ENCODE results near the gene MYL6B. TPM values are rescaled to one million over a fixed set of nuclear protein-coding genes. Genes with fewer than 3 reads are reported as not detected.

MYL6B gene
- total RNA-seq, result 10 to 100 TPM; 68.6 to 70.0 TPM
- polyA plus RNA-seq, result 6.2 TPM

- Histone ChIP-seq H3K36me3 (ENCODE audit: insufficient read depth, low read length) (no peaks in the 10 kb centered on the region), H3K4me3 (ENCODE audit: low read length) (peak within 1 kb of the TSS; percentile 60), H3K27me3 (ENCODE audit: insufficient read depth, low read length, poor library complexity, severe bottlenecking) (no peaks in the 10 kb centered on the region), H3K27ac (ENCODE audit: low read depth, low read length) (peak within 1 kb of the TSS; percentile 80), H3K9me3 (ENCODE audit: low read length) (no peaks in the 10 kb centered on the region), H3K4me1 (ENCODE audit: insufficient read depth, low read length) (peaks cover 27% of the 10 kb centered on the region)
- Mint-ChIP-seq H3K4me3 (peak within 1 kb of the TSS; percentile 89 to 98 (median 91)), H3K36me3 (peaks cover 0 to 6% (median 2%) of the 10 kb centered on the region in 3 donors), H3K27ac (peak within 1 kb of the TSS; percentile 94 to 98 (median 97)), H3K27me3 (no peaks in the 10 kb centered on the region), H3K9me3 (no peaks in the 10 kb centered on the region), H3K4me1 (peaks cover 31 to 36% (median 33%) of the 10 kb centered on the region in 3 donors)
- CTCF ChIA-PET, result interaction anchor here (0.8 to 1.8 kb wide), 10 partner anchors 10 to 312 kb away, joined by 3 to 22 read pairs (median 4); partner anchors contain the start of genes ESYT1, SMARCC2 and ZC3H10
- POLR2A ChIA-PET, result interaction anchor here (0.6 to 1.7 kb wide), 11 partner anchors 10 to 222 kb away, joined by 3 to 19 read pairs (median 5); partner anchors contain the start of genes ESYT1, PA2G4, RPL41 and SMARCC2
- DNase-seq, result peak; percentile 84 to 94 (median 87)
Measured at GRCh38 chr12:56152132-56152755, at the start of gene MYL6B. Gene MYL6B (plus strand): TSS chr12:56152587. CDS start chr12:56153919, 1,332 bp downstream.

GRCh38 chr12:56102683-56103065 is 49.7 kb upstream of the MYL6B start:
- POLR2A ChIA-PET, result interaction anchor here (2.2 to 4.6 kb wide), 3 partner anchors 14 to 25 kb away, joined by 9 to 115 read pairs (median 23); partner anchors contain the start of genes ERBB3, ESYT1, RPL41 and ZC3H10
- peak overlapping the region; percentile 95 to 99 (median 98) for H3K27ac Mint-ChIP-seq
- no peaks in the 10 kb centered on the region for H3K27me3 Mint-ChIP-seq
- Histone ChIP-seq H3K27me3 (ENCODE audit: insufficient read depth, low read length, poor library complexity, severe bottlenecking) (no peaks in the 10 kb centered on the region), H3K36me3 (ENCODE audit: insufficient read depth, low read length) (peaks cover 12% of the 10 kb centered on the region), H3K27ac (ENCODE audit: low read depth, low read length) (peak overlapping the region; percentile 82), H3K4me3 (ENCODE audit: low read length) (peak overlapping the region; percentile 79), H3K9me3 (ENCODE audit: low read length) (no peaks in the 10 kb centered on the region), H3K4me1 (ENCODE audit: insufficient read depth, low read length) (peaks cover 40% of the 10 kb centered on the region)
- no peak for DNase-seq
- CTCF ChIA-PET, result interaction anchor here (0.6 to 8.4 kb wide), 8 partner anchors 15 to 233 kb away, joined by 3 to 89 read pairs (median 5); partner anchors contain the start of genes ESYT1, RPL41, SMARCC2 and ZC3H10
- no peaks in the 10 kb centered on the region for H3K9me3 Mint-ChIP-seq
- H3K4me1 Mint-ChIP-seq, result peaks cover 61 to 68% (median 62%) of the 10 kb centered on the region in 3 donors
- peak overlapping the region; percentile 97 to 100 (median 98) for H3K4me3 Mint-ChIP-seq
- peaks cover 0 to 26% (median 4%) of the 10 kb centered on the region in 3 donors for H3K36me3 Mint-ChIP-seq

GRCh38 chr12:56103066-56103711 is 49.2 kb upstream of the MYL6B start:
- H3K27me3 ChIP-seq (ENCODE audit: insufficient read depth, low read length, poor library complexity, severe bottlenecking), result no peaks in the 10 kb centered on the region
- no peaks in the 10 kb centered on the region for H3K9me3 ChIP-seq (ENCODE audit: low read length)
- peaks cover 17% of the 10 kb centered on the region for H3K36me3 ChIP-seq (ENCODE audit: insufficient read depth, low read length)
- peak overlapping the region; percentile 79 for H3K4me3 ChIP-seq (ENCODE audit: low read length)
- no peaks in the 10 kb centered on the region for H3K9me3 Mint-ChIP-seq
- ChIA-PET CTCF (interaction anchor here (0.9 to 8.4 kb wide), 8 partner anchors 15 to 128 kb away, joined by 3 to 89 read pairs (median 6); partner anchors contain the start of genes ESYT1, RPL41, SMARCC2 and ZC3H10), POLR2A (interaction anchor here (0.6 to 4.6 kb wide), 9 partner anchors 14 to 1000 kb away, joined by 4 to 115 read pairs (median 10); partner anchors contain the start of genes ERBB3, ESYT1, RAB5B and RNF41)
- peak overlapping the region; percentile 97 to 100 (median 98) for H3K4me3 Mint-ChIP-seq
- DNase-seq, result peak in 2 of 5 donors; percentile 51 to 69
- peaks cover 61 to 68% (median 62%) of the 10 kb centered on the region in 3 donors for H3K4me1 Mint-ChIP-seq
- peak overlapping the region; percentile 95 to 99 (median 98) for H3K27ac Mint-ChIP-seq
- H3K27me3 Mint-ChIP-seq, result no peaks in the 10 kb centered on the region
- peak overlapping the region; percentile 82 for H3K27ac ChIP-seq (ENCODE audit: low read depth, low read length)
- peaks cover 40% of the 10 kb centered on the region for H3K4me1 ChIP-seq (ENCODE audit: insufficient read depth, low read length)
- peaks cover 0 to 31% (median 4%) of the 10 kb centered on the region in 3 donors for H3K36me3 Mint-ChIP-seq

- Histone ChIP-seq H3K9me3 (ENCODE audit: low read length) (no peaks in the 10 kb centered on the region), H3K4me1 (ENCODE audit: insufficient read depth, low read length) (peaks cover 40% of the 10 kb centered on the region), H3K27me3 (ENCODE audit: insufficient read depth, low read length, poor library complexity, severe bottlenecking) (no peaks in the 10 kb centered on the region), H3K27ac (ENCODE audit: low read depth, low read length) (peak overlapping the region; percentile 82), H3K4me3 (ENCODE audit: low read length) (peak overlapping the region; percentile 79), H3K36me3 (ENCODE audit: insufficient read depth, low read length) (peaks cover 22% of the 10 kb centered on the region)
- no peaks in the 10 kb centered on the region for H3K27me3 Mint-ChIP-seq
- H3K36me3 Mint-ChIP-seq, result peaks cover 0 to 37% (median 4%) of the 10 kb centered on the region in 3 donors
- peak overlapping the region; percentile 97 to 100 (median 98) for H3K4me3 Mint-ChIP-seq
- ChIA-PET POLR2A (interaction anchor here (0.6 to 4.6 kb wide), 16 partner anchors 13 to 999 kb away, joined by 3 to 115 read pairs (median 6); partner anchors contain the start of genes CNPY2, CS, ERBB3 and ESYT1), CTCF (interaction anchor here (0.6 to 8.4 kb wide), 13 partner anchors 14 to 286 kb away, joined by 3 to 89 read pairs (median 4); partner anchors contain the start of genes ESYT1, ORMDL2, RPL41 and SMARCC2)
- peaks cover 61 to 68% (median 62%) of the 10 kb centered on the region in 3 donors for H3K4me1 Mint-ChIP-seq
- no peak for DNase-seq
- H3K27ac Mint-ChIP-seq, result peak overlapping the region; percentile 95 to 99 (median 98)
- no peaks in the 10 kb centered on the region for H3K9me3 Mint-ChIP-seq
Measured at GRCh38 chr12:56103823-56104108, 48.6 kb upstream of the MYL6B start.

GRCh38 chr12:56104109-56104814 is 48.1 kb upstream of the MYL6B start, which contains the start of gene PA2G4:
Gene PA2G4 (plus strand): TSS chr12:56104559. CDS start chr12:56104738, 179 bp downstream.
- peak within 1 kb of the TSS; percentile 95 to 99 (median 98) for H3K27ac Mint-ChIP-seq
- CTCF ChIA-PET, result interaction anchor here (0.6 to 8.4 kb wide), 13 partner anchors 14 to 286 kb away, joined by 3 to 89 read pairs (median 4); partner anchors contain the start of genes ESYT1, ORMDL2, RPL41 and SMARCC2
- H3K4me3 ChIP-seq (ENCODE audit: low read length), result peak within 1 kb of the TSS; percentile 79
- no peaks in the 10 kb centered on the region for H3K9me3 Mint-ChIP-seq
- peaks cover 0 to 41% (median 4%) of the 10 kb centered on the region in 3 donors for H3K36me3 Mint-ChIP-seq
- peak within 1 kb of the TSS; percentile 97 to 100 (median 98) for H3K4me3 Mint-ChIP-seq
- H3K4me1 Mint-ChIP-seq, result peaks cover 61 to 68% (median 62%) of the 10 kb centered on the region in 3 donors
- DNase-seq, result peak; percentile 90 to 98 (median 96)
- H3K27ac ChIP-seq (ENCODE audit: low read depth, low read length), result peak within 1 kb of the TSS; percentile 82
- peaks cover 26% of the 10 kb centered on the region for H3K36me3 ChIP-seq (ENCODE audit: insufficient read depth, low read length)
- H3K27me3 Mint-ChIP-seq, result no peaks in the 10 kb centered on the region
- peaks cover 40% of the 10 kb centered on the region for H3K4me1 ChIP-seq (ENCODE audit: insufficient read depth, low read length)
- no peaks in the 10 kb centered on the region for H3K27me3 ChIP-seq (ENCODE audit: insufficient read depth, low read length, poor library complexity, severe bottlenecking)
- H3K9me3 ChIP-seq (ENCODE audit: low read length), result no peaks in the 10 kb centered on the region
- POLR2A ChIA-PET, result interaction anchor here (0.6 to 4.6 kb wide), 15 partner anchors 13 to 365 kb away, joined by 3 to 115 read pairs (median 6); partner anchors contain the start of genes CNPY2, CS, ERBB3 and ESYT1

DNA sequence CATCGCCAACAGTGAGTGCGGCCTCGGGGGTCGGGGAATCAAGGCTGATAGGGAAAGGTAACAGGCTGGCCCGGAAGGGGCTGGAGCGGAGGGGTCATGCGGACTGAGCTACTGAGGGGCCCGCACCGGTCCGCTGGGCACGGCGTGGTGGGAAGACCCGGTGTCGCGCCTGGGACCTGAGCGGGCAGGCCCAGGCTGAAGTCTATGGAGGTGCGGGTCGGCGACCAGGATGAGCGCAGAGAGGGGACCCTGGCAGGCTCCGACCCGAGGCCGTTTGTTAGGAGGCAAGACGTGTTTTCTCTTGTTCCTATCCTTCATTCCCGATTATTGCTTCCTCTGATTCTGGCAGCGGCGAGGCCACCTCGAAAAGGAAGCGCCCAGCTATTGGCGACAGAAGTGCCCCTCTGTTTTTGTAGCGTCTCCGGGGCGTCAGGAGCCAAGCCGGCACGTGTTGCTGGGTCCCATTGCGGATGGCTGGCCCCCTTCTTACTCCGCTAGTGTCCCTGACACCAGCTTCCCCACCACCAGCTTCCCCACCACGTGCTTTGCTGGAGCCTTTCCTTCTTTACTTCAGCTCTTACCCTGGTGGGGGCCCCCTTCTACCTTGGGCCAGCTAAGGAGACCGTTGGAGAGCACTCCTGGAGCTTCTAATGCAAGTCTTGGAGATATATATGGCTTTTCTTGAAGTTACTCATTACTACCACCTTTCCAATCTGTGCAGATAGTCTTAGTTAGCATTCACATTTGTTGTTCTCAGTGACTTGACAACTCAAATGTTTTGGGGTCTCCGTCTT is 47.4 kb upstream of the MYL6B start:
- Mint-ChIP-seq H3K27me3 (no peaks in the 10 kb centered on the region), H3K27ac (peak overlapping the region; percentile 95 to 99 (median 98)), H3K9me3 (no peaks in the 10 kb centered on the region), H3K4me1 (peaks cover 56 to 64% (median 59%) of the 10 kb centered on the region in 3 donors), H3K4me3 (peak overlapping the region; percentile 97 to 100 (median 98)), H3K36me3 (peaks cover 0 to 47% (median 7%) of the 10 kb centered on the region in 3 donors)
- H3K4me1 ChIP-seq (ENCODE audit: insufficient read depth, low read length), result peaks cover 40% of the 10 kb centered on the region
- H3K27me3 ChIP-seq (ENCODE audit: insufficient read depth, low read length, poor library complexity, severe bottlenecking), result no peaks in the 10 kb centered on the region
- ChIA-PET POLR2A (interaction anchor here (0.6 to 4.6 kb wide), 14 partner anchors 12 to 364 kb away, joined by 3 to 115 read pairs (median 6); partner anchors contain the start of genes CNPY2, CS, ERBB3 and ESYT1), CTCF (interaction anchor here (0.9 to 8.4 kb wide), 9 partner anchors 13 to 367 kb away, joined by 3 to 89 read pairs (median 4); partner anchors contain the start of genes RPL41 and ZC3H10)
- no peaks in the 10 kb centered on the region for H3K9me3 ChIP-seq (ENCODE audit: low read length)
- H3K27ac ChIP-seq (ENCODE audit: low read depth, low read length), result peak overlapping the region; percentile 82
- peak in 1 of 5 donors; percentile 6 for DNase-seq
- H3K4me3 ChIP-seq (ENCODE audit: low read length), result peak overlapping the region; percentile 79
- peaks cover 33% of the 10 kb centered on the region for H3K36me3 ChIP-seq (ENCODE audit: insufficient read depth, low read length)

Data from CD8-positive, alpha-beta memory T cell (primary cell).